HepG2 (cell line): ENCODE measurements around the gene IFITM5. TPM values are rescaled to one million over a fixed set of nuclear protein-coding genes. Genes with fewer than 3 reads are reported as not detected.

Source experiments
- MYC ChIP-seq: sonication (generic); formaldehyde crosslinking; IDR thresholded peaks from 2 replicates; pipeline ENCODE4 v1.9.0; 2021; ENCODE audit warnings: missing genetic modification reagents, borderline replicate concordance
- PHF21A ChIP-seq: sonication (generic); formaldehyde crosslinking; IDR thresholded peaks from 2 replicates; pipeline ENCODE4 v1.5.0; 2020; ENCODE audit warnings: mild to moderate bottlenecking, missing genetic modification reagents
- RBFOX2 ChIP-seq: fragments of 200-400 bp; formaldehyde crosslinking; IDR thresholded peaks from 2 replicates; pipeline ENCODE4 v1.6.1; 2017; ENCODE audit warnings: low read depth, mild to moderate bottlenecking, low read length
- ZFY ChIP-seq: sonication (generic); formaldehyde crosslinking; IDR thresholded peaks from 2 replicates; pipeline ENCODE4 v1.4.0; 2020; ENCODE audit warnings: missing genetic modification reagents
- ZNF225 ChIP-seq: sonication (generic); formaldehyde crosslinking; IDR thresholded peaks from 2 replicates; pipeline ENCODE4 v1.4.0; 2020; ENCODE audit warnings: mild to moderate bottlenecking, missing genetic modification reagents
- ZNF558 ChIP-seq: sonication (generic); formaldehyde crosslinking; IDR thresholded peaks from 2 replicates; pipeline ENCODE4 v1.9.0; 2022; ENCODE audit warnings: mild to moderate bottlenecking, missing genetic modification reagents, borderline replicate concordance
- polyA plus RNA-seq, 8 experiments: library from polyadenylated mRNA; depleted of rRNA in 3 of 8; stranded (reverse) in 7 of 8; unstranded in 1 of 8; fragments of >200 nt; fragmentation: Illumina TruSeq in 4 of 8; extraction: Trizol in 4 of 8; gene quantifications; 2 replicates each; pipeline versions ENCODE4 v1.2.1 to v1.2.3, GENCODE V29; 2011 to 2016; ENCODE audit warnings: low read depth in 4 of 8, missing spikeins in 1 of 8, mixed read lengths in 1 of 8; ENCODE audit not compliant: insufficient read depth in 1 of 8
- total RNA-seq, 5 experiments: library from RNA; depleted of rRNA; stranded (reverse); fragments of >200 nt; fragmentation: Illumina TruSeq; extraction: Trizol; gene quantifications; 2 replicates each; pipeline ENCODE4 v1.2.3, GENCODE V29; 2016; ENCODE audit warnings: low read depth in 1 of 5
- TF ChIP-seq, protein P1 (sequence below): sonication (generic); formaldehyde crosslinking; IDR thresholded peaks from 2 replicates; pipeline ENCODE4 v1.8.1; 2023; ENCODE audit warnings: mild to moderate bottlenecking, missing genetic modification reagents
- TF ChIP-seq, protein P2 (sequence below): sonication (generic); formaldehyde crosslinking; IDR thresholded peaks from 2 replicates; pipeline ENCODE4 v1.4.0; 2020; ENCODE audit warnings: mild to moderate bottlenecking, missing genetic modification reagents
- TF ChIP-seq, protein P3 (sequence below), 2 experiments: sonication (generic) in 1 of 2; formaldehyde crosslinking in 1 of 2; IDR thresholded peaks; 2 replicates each; pipeline versions ENCODE4 v1.4.0 to v1.6.1; 2018 to 2020; ENCODE audit warnings: missing genetic modification reagents in 2 of 2, borderline replicate concordance in 1 of 2, low read depth in 1 of 2, mild to moderate bottlenecking in 1 of 2, missing biosample characterization in 1 of 2
- TF ChIP-seq, protein P4 (sequence below): sonication (generic); formaldehyde crosslinking; IDR thresholded peaks from 2 replicates; pipeline ENCODE4 v1.5.1; 2020; ENCODE audit warnings: missing genetic modification reagents, mild to moderate bottlenecking, borderline replicate concordance
- TF ChIP-seq, protein P5 (sequence below): sonication (generic); formaldehyde crosslinking; IDR thresholded peaks from 2 replicates; pipeline ENCODE4 v1.4.0; 2020; ENCODE audit warnings: mild to moderate bottlenecking, missing genetic modification reagents
- TF ChIP-seq, protein P6 (sequence below): IDR thresholded peaks from 2 replicates; pipeline ENCODE4 v1.6.1; 2012; ENCODE audit warnings: inconsistent platforms
- TF ChIP-seq, protein P7 (sequence below): sonication (generic); formaldehyde crosslinking; IDR thresholded peaks from 2 replicates; pipeline ENCODE4 v1.5.1; 2020; ENCODE audit warnings: mild to moderate bottlenecking, missing genetic modification reagents

IFITM5 gene
- total and polyA plus RNA-seq, 2 of the 13 experiments (the other 11 are each of a cell fraction or from before 2014, with no cell fraction given), result not detected

DNA sequence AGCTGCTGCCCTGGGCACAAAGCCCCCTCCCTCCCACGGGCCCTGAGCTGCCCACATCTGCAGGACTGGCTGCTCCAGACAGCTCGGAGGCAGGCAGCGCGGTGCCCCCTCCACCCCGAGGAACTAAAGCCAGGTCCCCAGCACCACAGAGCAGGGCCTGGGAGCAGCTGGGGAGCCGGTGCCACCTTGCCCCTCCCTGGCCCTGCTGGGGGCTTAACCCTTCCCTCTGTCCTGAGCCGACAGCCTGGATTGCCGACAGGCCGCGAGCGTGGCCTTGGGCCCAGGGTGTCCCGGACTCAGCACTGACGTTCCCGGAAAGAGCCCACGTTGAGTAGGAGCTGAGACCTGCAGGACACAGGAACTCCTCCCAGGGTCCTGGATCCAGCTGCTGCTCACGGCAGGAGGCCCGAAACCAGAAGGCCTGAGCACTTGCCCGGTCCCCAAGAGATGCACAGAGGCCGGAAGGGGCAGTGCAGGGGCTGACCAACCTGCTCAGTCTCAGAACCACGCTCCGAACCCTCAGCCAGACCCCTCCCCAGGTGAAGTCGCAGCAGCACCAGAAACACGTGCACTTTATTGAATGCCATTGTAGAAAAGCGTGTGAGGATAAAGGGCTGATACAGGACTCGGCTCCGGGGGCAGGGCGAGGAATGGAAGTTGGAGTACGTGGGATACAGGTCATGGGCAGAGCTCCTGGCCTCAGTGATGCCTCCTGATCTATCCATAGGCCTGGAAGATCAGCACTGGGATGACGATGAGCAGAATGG lies 20.0 kb upstream of the IFITM5 start (continued):
- TF ChIP-seq, protein P1, sequence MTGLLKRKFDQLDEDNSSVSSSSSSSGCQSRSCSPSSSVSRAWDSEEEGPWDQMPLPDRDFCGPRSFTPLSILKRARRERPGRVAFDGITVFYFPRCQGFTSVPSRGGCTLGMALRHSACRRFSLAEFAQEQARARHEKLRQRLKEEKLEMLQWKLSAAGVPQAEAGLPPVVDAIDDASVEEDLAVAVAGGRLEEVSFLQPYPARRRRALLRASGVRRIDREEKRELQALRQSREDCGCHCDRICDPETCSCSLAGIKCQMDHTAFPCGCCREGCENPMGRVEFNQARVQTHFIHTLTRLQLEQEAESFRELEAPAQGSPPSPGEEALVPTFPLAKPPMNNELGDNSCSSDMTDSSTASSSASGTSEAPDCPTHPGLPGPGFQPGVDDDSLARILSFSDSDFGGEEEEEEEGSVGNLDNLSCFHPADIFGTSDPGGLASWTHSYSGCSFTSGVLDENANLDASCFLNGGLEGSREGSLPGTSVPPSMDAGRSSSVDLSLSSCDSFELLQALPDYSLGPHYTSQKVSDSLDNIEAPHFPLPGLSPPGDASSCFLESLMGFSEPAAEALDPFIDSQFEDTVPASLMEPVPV (CRISPR knock-in tag), result 0 out of 2 replicates have a peak, but pooled peaks have one; percentile 31
- TF ChIP-seq, protein P2, sequence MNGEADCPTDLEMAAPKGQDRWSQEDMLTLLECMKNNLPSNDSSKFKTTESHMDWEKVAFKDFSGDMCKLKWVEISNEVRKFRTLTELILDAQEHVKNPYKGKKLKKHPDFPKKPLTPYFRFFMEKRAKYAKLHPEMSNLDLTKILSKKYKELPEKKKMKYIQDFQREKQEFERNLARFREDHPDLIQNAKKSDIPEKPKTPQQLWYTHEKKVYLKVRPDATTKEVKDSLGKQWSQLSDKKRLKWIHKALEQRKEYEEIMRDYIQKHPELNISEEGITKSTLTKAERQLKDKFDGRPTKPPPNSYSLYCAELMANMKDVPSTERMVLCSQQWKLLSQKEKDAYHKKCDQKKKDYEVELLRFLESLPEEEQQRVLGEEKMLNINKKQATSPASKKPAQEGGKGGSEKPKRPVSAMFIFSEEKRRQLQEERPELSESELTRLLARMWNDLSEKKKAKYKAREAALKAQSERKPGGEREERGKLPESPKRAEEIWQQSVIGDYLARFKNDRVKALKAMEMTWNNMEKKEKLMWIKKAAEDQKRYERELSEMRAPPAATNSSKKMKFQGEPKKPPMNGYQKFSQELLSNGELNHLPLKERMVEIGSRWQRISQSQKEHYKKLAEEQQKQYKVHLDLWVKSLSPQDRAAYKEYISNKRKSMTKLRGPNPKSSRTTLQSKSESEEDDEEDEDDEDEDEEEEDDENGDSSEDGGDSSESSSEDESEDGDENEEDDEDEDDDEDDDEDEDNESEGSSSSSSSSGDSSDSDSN (CRISPR knock-in tag), result peak; percentile 77
- TF ChIP-seq, protein P3, sequence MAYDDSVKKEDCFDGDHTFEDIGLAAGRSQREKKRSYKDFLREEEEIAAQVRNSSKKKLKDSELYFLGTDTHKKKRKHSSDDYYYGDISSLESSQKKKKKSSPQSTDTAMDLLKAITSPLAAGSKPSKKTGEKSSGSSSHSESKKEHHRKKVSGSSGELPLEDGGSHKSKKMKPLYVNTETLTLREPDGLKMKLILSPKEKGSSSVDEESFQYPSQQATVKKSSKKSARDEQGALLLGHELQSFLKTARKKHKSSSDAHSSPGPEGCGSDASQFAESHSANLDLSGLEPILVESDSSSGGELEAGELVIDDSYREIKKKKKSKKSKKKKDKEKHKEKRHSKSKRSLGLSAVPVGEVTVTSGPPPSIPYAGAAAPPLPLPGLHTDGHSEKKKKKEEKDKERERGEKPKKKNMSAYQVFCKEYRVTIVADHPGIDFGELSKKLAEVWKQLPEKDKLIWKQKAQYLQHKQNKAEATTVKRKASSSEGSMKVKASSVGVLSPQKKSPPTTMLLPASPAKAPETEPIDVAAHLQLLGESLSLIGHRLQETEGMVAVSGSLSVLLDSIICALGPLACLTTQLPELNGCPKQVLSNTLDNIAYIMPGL (CRISPR knock-in tag; IDR thresholded peaks at IDR 0.05; ENCODE audit: borderline replicate concordance in 1 of 2, low read depth in 1 of 2), result peak in 1 of 2 experiments; percentile 40; a peak in 1 of 4 replicates
- TF ChIP-seq ZFY, result peak; percentile 66
- TF ChIP-seq, protein P4, sequence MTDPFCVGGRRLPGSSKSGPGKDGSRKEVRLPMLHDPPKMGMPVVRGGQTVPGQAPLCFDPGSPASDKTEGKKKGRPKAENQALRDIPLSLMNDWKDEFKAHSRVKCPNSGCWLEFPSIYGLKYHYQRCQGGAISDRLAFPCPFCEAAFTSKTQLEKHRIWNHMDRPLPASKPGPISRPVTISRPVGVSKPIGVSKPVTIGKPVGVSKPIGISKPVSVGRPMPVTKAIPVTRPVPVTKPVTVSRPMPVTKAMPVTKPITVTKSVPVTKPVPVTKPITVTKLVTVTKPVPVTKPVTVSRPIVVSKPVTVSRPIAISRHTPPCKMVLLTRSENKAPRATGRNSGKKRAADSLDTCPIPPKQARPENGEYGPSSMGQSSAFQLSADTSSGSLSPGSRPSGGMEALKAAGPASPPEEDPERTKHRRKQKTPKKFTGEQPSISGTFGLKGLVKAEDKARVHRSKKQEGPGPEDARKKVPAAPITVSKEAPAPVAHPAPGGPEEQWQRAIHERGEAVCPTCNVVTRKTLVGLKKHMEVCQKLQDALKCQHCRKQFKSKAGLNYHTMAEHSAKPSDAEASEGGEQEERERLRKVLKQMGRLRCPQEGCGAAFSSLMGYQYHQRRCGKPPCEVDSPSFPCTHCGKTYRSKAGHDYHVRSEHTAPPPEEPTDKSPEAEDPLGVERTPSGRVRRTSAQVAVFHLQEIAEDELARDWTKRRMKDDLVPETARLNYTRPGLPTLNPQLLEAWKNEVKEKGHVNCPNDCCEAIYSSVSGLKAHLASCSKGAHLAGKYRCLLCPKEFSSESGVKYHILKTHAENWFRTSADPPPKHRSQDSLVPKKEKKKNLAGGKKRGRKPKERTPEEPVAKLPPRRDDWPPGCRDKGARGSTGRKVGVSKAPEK (CRISPR knock-in tag), result 0 out of 2 replicates have a peak, but pooled peaks have one; percentile 8
- peak; percentile 21; the same call in 1 of the 2 replicates for TF ChIP-seq ZNF225
- TF ChIP-seq MYC (CRISPR knock-in tag), result peak; percentile 29; the same call in 1 of the 2 replicates
- TF ChIP-seq PHF21A (CRISPR knock-in tag), result 0 out of 2 replicates have a peak, but pooled peaks have one; percentile 36
- TF ChIP-seq, protein P5, sequence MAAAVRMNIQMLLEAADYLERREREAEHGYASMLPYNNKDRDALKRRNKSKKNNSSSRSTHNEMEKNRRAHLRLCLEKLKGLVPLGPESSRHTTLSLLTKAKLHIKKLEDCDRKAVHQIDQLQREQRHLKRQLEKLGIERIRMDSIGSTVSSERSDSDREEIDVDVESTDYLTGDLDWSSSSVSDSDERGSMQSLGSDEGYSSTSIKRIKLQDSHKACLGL (CRISPR knock-in tag), result 0 out of 2 replicates have a peak, but pooled peaks have one; percentile 23
- TF ChIP-seq RBFOX2, result peak; percentile 75
- TF ChIP-seq, protein P6, sequence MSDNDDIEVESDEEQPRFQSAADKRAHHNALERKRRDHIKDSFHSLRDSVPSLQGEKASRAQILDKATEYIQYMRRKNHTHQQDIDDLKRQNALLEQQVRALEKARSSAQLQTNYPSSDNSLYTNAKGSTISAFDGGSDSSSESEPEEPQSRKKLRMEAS, result peak; percentile 33; the same call in 1 of the 2 replicates
- TF ChIP-seq ZNF558 (CRISPR knock-in tag), result 0 out of 2 replicates have a peak, but pooled peaks have one; percentile 67
- TF ChIP-seq, protein P7, sequence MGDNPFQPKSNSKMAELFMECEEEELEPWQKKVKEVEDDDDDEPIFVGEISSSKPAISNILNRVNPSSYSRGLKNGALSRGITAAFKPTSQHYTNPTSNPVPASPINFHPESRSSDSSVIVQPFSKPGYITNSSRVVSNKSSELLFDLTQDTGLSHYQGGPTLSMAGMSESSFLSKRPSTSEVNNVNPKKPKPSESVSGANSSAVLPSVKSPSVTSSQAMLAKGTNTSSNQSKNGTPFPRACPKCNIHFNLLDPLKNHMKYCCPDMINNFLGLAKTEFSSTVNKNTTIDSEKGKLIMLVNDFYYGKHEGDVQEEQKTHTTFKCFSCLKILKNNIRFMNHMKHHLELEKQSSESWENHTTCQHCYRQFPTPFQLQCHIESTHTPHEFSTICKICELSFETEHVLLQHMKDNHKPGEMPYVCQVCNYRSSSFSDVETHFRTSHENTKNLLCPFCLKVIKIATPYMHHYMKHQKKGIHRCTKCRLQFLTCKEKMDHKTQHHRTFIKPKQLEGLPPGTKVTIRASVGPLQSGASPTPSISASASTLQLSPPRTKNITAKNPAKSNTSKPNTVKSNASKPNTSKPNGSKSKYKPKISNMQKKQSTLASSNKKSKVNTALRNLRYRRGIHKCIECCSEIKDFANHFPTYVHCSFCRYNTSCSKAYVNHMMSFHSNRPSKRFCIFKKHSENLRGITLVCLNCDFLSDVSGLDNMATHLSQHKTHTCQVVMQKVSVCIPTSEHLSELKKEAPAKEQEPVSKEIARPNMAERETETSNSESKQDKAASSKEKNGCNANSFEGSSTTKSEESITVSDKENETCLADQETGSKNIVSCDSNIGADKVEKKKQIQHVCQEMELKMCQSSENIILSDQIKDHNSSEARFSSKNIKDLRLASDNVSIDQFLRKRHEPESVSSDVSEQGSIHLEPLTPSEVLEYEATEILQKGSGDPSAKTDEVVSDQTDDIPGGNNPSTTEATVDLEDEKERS (CRISPR knock-in tag), result 0 out of 2 replicates have a peak, but pooled peaks have one; percentile 34
